NK-92 treated with Interleukin-12 subunit alpha and Interleukin-12 subunit beta, amount 100 ng/mL, for 24 hours (cell line): Measurements from ENCODE around the gene GPR179.

Experiments used
- DNase-seq: peaks from one replicate; lab custom pipeline; 2025; lab: John Stamatoyannopoulos, UW

GPR179 gene, protein sequence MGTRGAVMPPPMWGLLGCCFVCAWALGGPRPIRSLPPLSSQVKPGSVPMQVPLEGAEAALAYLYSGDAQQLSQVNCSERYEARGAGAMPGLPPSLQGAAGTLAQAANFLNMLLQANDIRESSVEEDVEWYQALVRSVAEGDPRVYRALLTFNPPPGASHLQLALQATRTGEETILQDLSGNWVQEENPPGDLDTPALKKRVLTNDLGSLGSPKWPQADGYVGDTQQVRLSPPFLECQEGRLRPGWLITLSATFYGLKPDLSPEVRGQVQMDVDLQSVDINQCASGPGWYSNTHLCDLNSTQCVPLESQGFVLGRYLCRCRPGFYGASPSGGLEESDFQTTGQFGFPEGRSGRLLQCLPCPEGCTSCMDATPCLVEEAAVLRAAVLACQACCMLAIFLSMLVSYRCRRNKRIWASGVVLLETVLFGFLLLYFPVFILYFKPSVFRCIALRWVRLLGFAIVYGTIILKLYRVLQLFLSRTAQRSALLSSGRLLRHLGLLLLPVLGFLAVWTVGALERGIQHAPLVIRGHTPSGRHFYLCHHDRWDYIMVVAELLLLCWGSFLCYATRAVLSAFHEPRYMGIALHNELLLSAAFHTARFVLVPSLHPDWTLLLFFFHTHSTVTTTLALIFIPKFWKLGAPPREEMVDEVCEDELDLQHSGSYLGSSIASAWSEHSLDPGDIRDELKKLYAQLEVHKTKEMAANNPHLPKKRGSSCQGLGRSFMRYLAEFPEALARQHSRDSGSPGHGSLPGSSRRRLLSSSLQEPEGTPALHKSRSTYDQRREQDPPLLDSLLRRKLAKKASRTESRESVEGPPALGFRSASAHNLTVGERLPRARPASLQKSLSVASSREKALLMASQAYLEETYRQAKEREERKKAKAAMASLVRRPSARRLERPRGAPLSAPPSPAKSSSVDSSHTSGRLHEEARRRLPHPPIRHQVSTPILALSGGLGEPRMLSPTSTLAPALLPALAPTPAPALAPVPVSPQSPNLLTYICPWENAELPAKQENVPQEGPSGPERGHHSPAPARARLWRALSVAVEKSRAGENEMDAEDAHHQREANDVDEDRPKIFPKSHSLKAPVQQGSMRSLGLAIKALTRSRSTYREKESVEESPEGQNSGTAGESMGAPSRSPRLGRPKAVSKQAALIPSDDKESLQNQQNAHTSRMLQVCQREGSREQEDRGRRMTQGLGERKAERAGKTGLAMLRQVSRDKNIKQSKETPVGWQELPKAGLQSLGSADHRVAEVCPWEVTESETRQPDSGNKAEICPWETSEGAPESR (N-terminal part only)

GRCh38 chr17:38343608-38344419 lies at the start of gene GPR179:
TSS of gene GPR179 (minus strand) at chr17:38343956. CDS start at chr17:38343789, 167 bp downstream.
- no peak for DNase-seq

- no peak for DNase-seq
These were observed 35.7 kb upstream of the GPR179 start for GRCh38 chr17:38379448-38379847.

- no peak for DNase-seq
These were observed 25.5 kb upstream of the GPR179 start for GRCh38 chr17:38369124-38369886.

GRCh38 chr17:38364741-38365140 lies 21.0 kb upstream of the GPR179 start:
- DNase-seq, result no peak

GRCh38 chr17:38363016-38363415 lies 19.3 kb upstream of the GPR179 start:
- DNase-seq, result no peak

DNA sequence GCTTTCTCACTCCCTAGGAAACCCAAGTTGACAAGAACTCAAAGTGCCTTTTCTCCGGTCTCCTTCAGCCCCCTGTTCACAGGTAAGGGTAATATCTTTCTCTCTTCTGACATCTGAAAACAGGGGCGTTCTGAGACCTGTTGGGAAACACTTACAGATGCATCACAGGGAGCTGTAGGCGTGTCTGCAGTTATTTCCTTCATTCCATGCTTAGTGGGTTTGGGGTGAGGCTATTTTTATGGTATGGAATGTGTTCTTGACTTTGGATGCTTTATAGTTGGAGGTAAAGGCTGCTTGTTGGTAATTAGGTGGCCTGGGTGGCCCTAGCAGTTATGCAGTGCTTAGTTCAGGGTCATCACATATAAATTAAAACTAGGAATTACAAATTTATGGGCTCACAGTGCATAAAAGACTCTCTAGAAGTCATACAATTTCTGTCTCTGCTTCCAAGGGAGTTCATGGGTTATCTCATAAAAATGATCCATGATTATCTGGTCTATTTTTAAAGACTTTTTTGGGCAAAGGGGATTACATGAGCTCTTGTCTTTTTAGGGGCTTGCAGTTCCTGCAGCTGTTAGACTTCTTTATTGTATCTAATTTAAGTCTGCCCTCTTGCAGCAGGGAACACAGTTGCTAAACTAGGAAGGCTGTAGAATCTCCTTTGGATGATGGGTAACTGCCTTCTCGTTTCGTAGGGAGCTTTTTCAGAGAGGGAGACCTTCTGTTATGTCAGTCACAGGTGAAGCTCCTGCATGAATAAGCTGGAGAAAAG lies 18.1 kb upstream of the GPR179 start:
- DNase-seq, result no peak

GRCh38 chr17:38358586-38359513 lies 15.1 kb upstream of the GPR179 start:
- no peak for DNase-seq

DNA sequence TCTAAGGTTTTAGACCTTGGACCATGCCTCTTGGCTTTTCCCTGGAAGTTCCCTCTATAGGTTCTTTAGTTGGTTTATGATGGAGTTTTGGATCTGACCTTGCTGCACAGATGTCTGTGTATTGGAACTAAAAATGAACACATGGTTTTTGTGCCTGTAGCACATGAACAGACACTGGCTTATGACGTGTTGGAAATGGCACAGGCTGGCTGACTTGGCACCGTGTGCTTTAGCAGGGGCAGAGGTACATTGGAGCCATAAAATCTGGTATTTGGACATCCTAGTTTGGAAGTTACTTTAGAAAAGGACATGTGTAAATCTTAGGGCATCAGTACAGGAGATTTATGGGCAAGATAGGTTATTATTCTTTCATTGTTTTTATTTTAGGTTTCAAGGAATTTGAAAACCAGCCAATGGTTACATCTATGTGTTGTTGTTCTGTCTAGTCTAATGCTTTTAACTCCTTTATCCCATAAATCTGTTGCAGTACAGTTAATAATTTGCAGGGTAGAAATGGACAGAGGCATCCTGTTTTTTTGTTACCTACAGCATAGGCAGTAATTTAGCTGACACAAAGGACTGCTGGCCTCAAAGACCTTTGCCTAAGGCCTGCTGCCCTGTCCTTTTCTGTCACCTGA lies 13.8 kb upstream of the GPR179 start:
- no peak for DNase-seq

DNA sequence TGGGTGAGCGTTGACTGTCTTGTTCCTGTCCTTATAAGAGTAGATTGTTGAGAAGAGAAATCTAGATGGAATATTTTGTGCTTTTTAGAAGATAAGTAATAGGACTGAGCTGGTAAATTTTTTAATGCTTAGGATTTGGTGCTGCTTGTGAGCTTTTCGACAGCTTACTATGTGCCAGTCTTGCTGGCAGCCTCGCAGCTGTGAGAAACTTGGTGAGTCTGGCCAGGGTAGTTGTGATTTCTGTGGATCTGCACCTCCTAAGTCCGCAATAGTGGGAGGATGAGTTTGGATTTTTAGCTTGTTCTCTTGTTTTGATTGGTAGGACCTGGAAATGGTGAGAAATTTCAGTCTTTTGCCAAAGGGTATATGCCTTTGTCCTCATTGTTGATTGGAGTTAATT lies 11.5 kb upstream of the GPR179 start:
- no peak for DNase-seq

DNA sequence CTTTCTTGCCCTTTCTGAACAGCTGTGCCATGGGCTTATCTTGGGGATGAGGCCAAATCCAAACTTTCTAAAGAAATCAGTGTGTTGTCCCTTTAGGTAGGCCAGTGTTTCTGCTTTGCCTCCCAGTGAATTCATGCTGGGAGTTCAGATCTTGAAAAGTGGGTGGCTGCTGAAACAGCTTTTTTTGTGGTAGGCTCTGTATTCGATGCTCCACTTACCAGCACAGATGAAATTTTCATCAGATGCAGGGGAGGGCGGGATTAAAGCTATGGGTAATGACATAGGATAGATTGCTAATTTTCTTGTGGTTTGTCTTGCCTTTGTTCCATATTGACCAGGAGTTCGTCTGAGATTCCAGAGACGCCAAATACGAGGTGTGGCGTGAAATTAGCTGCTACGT lies 10.7 kb upstream of the GPR179 start:
- no peak for DNase-seq

DNA sequence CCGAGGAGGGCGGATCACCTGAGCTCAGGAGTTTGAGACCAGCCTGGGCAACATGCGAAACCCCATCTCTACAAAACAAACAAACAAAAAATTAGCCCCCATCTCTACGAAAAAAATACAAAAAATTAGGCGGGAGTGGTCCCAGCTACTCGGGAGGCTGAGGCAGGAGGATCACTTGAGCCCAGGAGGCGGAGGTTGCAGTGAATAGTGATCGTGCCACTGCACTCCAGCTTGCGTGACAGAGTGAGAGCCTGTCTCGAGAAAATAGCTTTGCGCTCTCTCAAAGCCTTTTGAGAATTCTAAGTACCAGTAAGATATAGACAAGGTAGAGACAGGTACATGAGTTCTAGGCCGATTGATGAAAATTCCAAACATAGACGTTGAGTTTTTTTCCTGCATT lies 9.9 kb upstream of the GPR179 start:
- no peak for DNase-seq

GRCh38 chr17:38353086-38353604 lies 9.4 kb upstream of the GPR179 start:
- no peak for DNase-seq

DNA sequence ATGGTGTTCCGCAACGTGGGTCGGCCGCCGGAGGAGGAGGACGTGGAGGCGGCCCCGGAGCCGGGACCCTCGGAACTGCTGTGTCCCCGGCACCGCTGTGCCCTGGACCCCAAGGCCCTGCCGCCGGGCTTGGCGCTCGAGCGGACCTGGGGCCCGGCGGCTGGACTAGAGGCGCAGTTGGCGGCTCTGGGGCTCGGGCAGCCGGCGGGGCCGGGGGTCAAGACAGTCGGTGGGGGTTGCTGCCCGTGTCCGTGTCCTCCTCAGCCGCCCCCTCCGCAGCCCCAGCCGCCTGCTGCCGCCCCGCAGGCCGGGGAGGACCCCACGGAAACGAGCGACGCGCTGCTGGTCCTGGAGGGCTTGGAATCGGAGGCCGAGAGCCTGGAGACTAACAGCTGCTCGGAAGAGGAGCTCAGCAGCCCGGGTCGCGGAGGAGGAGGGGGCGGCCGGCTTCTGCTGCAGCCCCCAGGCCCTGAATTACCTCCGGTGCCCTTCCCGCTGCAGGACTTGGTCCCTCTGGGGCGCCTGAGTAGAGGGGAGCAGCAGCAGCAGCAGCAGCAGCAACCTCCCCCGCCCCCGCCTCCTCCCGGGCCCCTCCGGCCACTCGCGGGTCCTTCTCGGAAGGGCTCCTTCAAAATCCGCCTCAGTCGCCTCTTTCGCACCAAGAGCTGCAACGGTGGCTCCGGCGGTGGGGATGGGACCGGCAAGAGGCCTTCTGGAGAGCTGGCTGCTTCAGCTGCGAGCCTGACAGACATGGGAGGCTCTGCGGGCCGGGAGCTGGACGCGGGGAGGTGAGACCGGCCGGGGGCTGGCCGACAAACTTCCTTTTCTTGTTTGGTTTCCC lies 8.7 kb upstream of the GPR179 start:
- DNase-seq, result no peak

GRCh38 chr17:38351412-38352222 lies 7.9 kb upstream of the GPR179 start, which contains the start of gene SOCS7:
TSS of gene SOCS7 (plus strand) at chr17:38351844. CDS start at chr17:38352053, 209 bp downstream.
- peak; percentile 82 for DNase-seq

- DNase-seq, result no peak
These were observed 6.3 kb upstream of the GPR179 start for GRCh38 chr17:38350035-38350434.
